SK-N-SH (cell line): Measurements from ENCODE around the gene ATP5F1D.

Experiments
- CTCF ChIP-seq: fragments of 200-600 bp; sonication (generic); IDR thresholded peaks from 2 replicates; pipeline ENCODE4 v1.6.1; 2017; ENCODE audit warnings: antibody characterized with exemption, mild to moderate bottlenecking, moderate library complexity
- EZH2phosphoT487 ChIP-seq: fragments of 200-600 bp; sonication (generic); IDR thresholded peaks from 2 replicates; pipeline ENCODE4 v1.6.1; 2017; ENCODE audit warnings: low read depth, mixed run types, mild to moderate bottlenecking, antibody characterized with exemption, moderate library complexity, borderline replicate concordance
- MAX ChIP-seq: IDR thresholded peaks from 2 replicates; pipeline ENCODE4 v1.4.0; 2012; ENCODE audit warnings: low read depth
- RFX5 ChIP-seq: IDR thresholded peaks from 2 replicates; pipeline ENCODE4 v1.6.1; 2012; ENCODE audit warnings: mild to moderate bottlenecking, improper control_type of control experiment, low read length
- USF2 ChIP-seq: fragments of 150-350 bp; IDR thresholded peaks from 2 replicates; pipeline ENCODE4 v1.6.1; 2017; ENCODE audit warnings: antibody characterized with exemption, low read length, low read depth, borderline replicate concordance

GRCh38 chr19:1288226-1288612, 46.7 kb downstream of the ATP5F1D start:
- TF ChIP-seq EZH2phosphoT487: no peak
- no peak for TF ChIP-seq MAX
- TF ChIP-seq RFX5: no peak
- no peak for TF ChIP-seq USF2
- no peak for TF ChIP-seq CTCF
